Upper lobe of right lung (tissue), 1 donor: ENCODE results near the gene CLIP3. TPM values are rescaled to one million over a fixed set of nuclear protein-coding genes. Genes with fewer than 3 reads are reported as not detected.
A peak's percentile ranks its signal among the peaks of the same experiment; 100 is the strongest.
"Not testable (repeated sequence)": the region's sequence is repeated elsewhere in the genome, so short reads cannot be mapped to it uniquely, and the experiment has no call there.

Experiments
- ATAC-seq: fragments of 200-7000 bp; cut with Tn5 transposase; one replicate; pipeline ENCODE4 v1.9.1; 2020; ENCODE audit warnings: mild to moderate bottlenecking, moderate library complexity
- DNase-seq: peaks from one replicate; pipeline ENCODE4 v3.0.0-alpha.2; 2020
- H3K27ac ChIP-seq: fragments of 200-600 bp; one replicate; pipeline ENCODE4 v1.8.0; 2022
- H3K27me3 ChIP-seq: fragments of 200-600 bp; one replicate; pipeline ENCODE4 v1.8.0; 2022; ENCODE audit warnings: mild to moderate bottlenecking
- H3K36me3 ChIP-seq: fragments of 200-600 bp; one replicate; pipeline ENCODE4 v1.8.0; 2022
- H3K4me1 ChIP-seq: fragments of 200-600 bp; one replicate; pipeline ENCODE4 v1.8.0; 2022
- H3K4me3 ChIP-seq: fragments of 200-600 bp; one replicate; pipeline ENCODE4 v1.8.0; 2022; ENCODE audit warnings: mild to moderate bottlenecking
- H3K9me3 ChIP-seq: fragments of 200-600 bp; one replicate; pipeline ENCODE4 v1.8.0; 2022
- CTCF ChIP-seq: fragments of 200-600 bp; IDR thresholded peaks from one replicate; pipeline ENCODE4 v1.8.0; 2022; ENCODE audit warnings: antibody characterized with exemption
- intact Hi-C: fragments of 100-400 bp; cut with DNase I; formaldehyde crosslinking; loops from one replicate; pipeline ENCODE4 v1.11.0; 2022
- total RNA-seq: library from RNA; stranded (reverse); fragmentation: NEBNext Ultra II Directional; extraction: Animal tissue kit (Norgen Biotek cat#: 25700); gene quantifications from one replicate; pipeline ENCODE4 v1.2.1, GENCODE V29; 2021
- donor health status: DM: no; HTN: yes; CAD: no; lungs with severe emphysema.

Gene CLIP3
- total RNA-seq, 1 donor from 2014 or later, result 10.5 TPM

GRCh38 chr19:36041831-36042230 is 9.2 kb upstream of the CLIP3 start:
- no peak for TF ChIP-seq CTCF
- Histone ChIP-seq H3K4me3 (no peak overlapping the region), H3K9me3 (no peaks in the 10 kb centered on the region), H3K36me3 (no peaks in the 10 kb centered on the region), H3K27ac (peak overlapping the region; percentile 1), H3K4me1 (no peaks in the 10 kb centered on the region), H3K27me3 (no peaks in the 10 kb centered on the region)
- DNase-seq (no peak), ATAC-seq (peak; percentile 86)
- intact Hi-C loops, result no loop called here

GRCh38 chr19:36041092-36041491 is 8.4 kb upstream of the CLIP3 start:
- H3K27me3 ChIP-seq, H3K27ac ChIP-seq, H3K36me3 ChIP-seq, H3K4me3 ChIP-seq, H3K4me1 ChIP-seq, ATAC-seq, H3K9me3 ChIP-seq, DNase-seq, intact Hi-C loops: not testable (repeated sequence)

GRCh38 chr19:36040495-36040894 is 7.8 kb upstream of the CLIP3 start:
- Histone ChIP-seq H3K36me3 (peaks cover under 1% of the 10 kb centered on the region), H3K27me3 (no peaks in the 10 kb centered on the region), H3K9me3 (no peaks in the 10 kb centered on the region), H3K4me1 (no peaks in the 10 kb centered on the region), H3K4me3 (no peak overlapping the region), H3K27ac (no peak overlapping the region)
- intact Hi-C loops, result no loop called here
- no peak for ATAC-seq
- TF ChIP-seq CTCF, result no peak
- no peak for DNase-seq

GRCh38 chr19:36031308-36031707 is 1.4 kb downstream of the CLIP3 start:
- Histone ChIP-seq H3K27ac (no peak overlapping the region), H3K27me3 (no peaks in the 10 kb centered on the region), H3K9me3 (no peaks in the 10 kb centered on the region), H3K4me3 (no peak overlapping the region), H3K4me1 (no peaks in the 10 kb centered on the region), H3K36me3 (peaks cover 9% of the 10 kb centered on the region)
- intact Hi-C loops, result no loop called here
- ATAC-seq (no peak), DNase-seq (no peak)
- TF ChIP-seq CTCF, result no peak

GRCh38 chr19:36030264-36031148 is 2.2 kb downstream of the CLIP3 start:
- Histone ChIP-seq H3K36me3 (peaks cover 8% of the 10 kb centered on the region), H3K4me3 (no peak overlapping the region), H3K27me3 (no peaks in the 10 kb centered on the region), H3K4me1 (no peaks in the 10 kb centered on the region), H3K9me3 (no peaks in the 10 kb centered on the region), H3K27ac (no peak overlapping the region)
- intact Hi-C loops, result no loop called here
- DNase-seq (no peak), ATAC-seq (no peak)
- no peak for TF ChIP-seq CTCF

- TF ChIP-seq CTCF, result no peak
- DNase-seq (no peak), ATAC-seq (no peak)
- intact Hi-C loops, result no loop called here
- Histone ChIP-seq H3K27me3 (no peaks in the 10 kb centered on the region), H3K36me3 (no peaks in the 10 kb centered on the region), H3K4me1 (no peaks in the 10 kb centered on the region), H3K4me3 (no peak overlapping the region), H3K27ac (no peak overlapping the region), H3K9me3 (no peaks in the 10 kb centered on the region)
Measured at GRCh38 chr19:36028313-36029041, 4.2 kb downstream of the CLIP3 start.
